ENCODE results near the gene LSAMP. TPM values are rescaled to one million over a fixed set of nuclear protein-coding genes. Genes with fewer than 3 reads are reported as not detected.

The LSAMP gene
- total and polyA plus RNA-seq, 2 of the 13 experiments (the other 11 are each of a cell fraction or from before 2014, with no cell fraction given): not detected

GRCh38 chr3:116339441-116340028 lies 105.8 kb downstream of the LSAMP start:
- POLR2A ChIA-PET: no interaction called here
- Histone ChIP-seq H4K20me1 (ENCODE audit: insufficient read depth, low read length) (no peaks in the 10 kb centered on the region), H3K79me2 (ENCODE audit: insufficient read depth, low read length) (no peaks in the 10 kb centered on the region), H3K27ac (ENCODE audit: extremely low read length, insufficient read depth, low read length) (no peak overlapping the region), H3K27me3 (ENCODE audit: control insufficient read depth in 1 of 2, insufficient read depth in 2 of 2, low read length in 2 of 2) (no peaks in the 10 kb centered on the region), H3K4me1 (ENCODE audit: insufficient read depth, low read length) (no peaks in the 10 kb centered on the region), H3K36me3 (replicated peaks in 1 of 2; ENCODE audit: control insufficient read depth in 1 of 2, insufficient read depth in 2 of 2, low read length in 2 of 2) (no peaks in the 10 kb centered on the region), H3K9ac (ENCODE audit: insufficient read depth, low read depth, low read length) (no peak overlapping the region), H3K9me3 (ENCODE audit: low read length) (no peaks in the 10 kb centered on the region), H3K4me3 (replicated peaks in 1 of 3; ENCODE audit: insufficient read depth in 1 of 3, low read depth in 2 of 3, low read length in 3 of 3) (no peak overlapping the region), H2AFZ (ENCODE audit: low read length) (no peak overlapping the region), H3K4me2 (ENCODE audit: low read depth, low read length) (no peak overlapping the region)
- intact Hi-C loops (cut with micrococcal nuclease; ENCODE audit: unreplicated experiment): no loop called here
- BruUV-seq (replicated peaks): no TSS peak
- in situ Hi-C loops (cut with HindIII; ENCODE audit: extremely low pct_ligation_motif_present, low pct_unique_long_range_greater_than_20kb): no loop called here
- FAIRE-seq (no peak), DNase-seq (ENCODE audit: low spot score) (no peak), ATAC-seq (no peak)
- CTCF ChIA-PET (ENCODE audit: low intra/inter-chr PET ratio, low total read pairs): no interaction called here
- TF ChIP-seq ZBTB21 (CRISPR knock-in tag; IDR thresholded peaks at IDR 0.05) (no peak), ZBTB1 (CRISPR knock-in tag; IDR thresholded peaks at IDR 0.05; ENCODE audit: borderline replicate concordance) (no peak), ZNF281 (CRISPR knock-in tag; IDR thresholded peaks at IDR 0.05; ENCODE audit: borderline replicate concordance) (no peak), ZNF546 (CRISPR knock-in tag; conservative IDR thresholded peaks at IDR 0.05) (no peak), NFIC (IDR thresholded peaks at IDR 0.05; ENCODE audit: low read length) (no peak), EZH2 (conservative IDR thresholded peaks at IDR 0.05; ENCODE audit: low read depth, low read length) (no peak), ZSCAN20 (CRISPR knock-in tag; IDR thresholded peaks at IDR 0.05; ENCODE audit: borderline replicate concordance) (no peak), NFE2L1 (CRISPR knock-in tag; IDR thresholded peaks at IDR 0.05; ENCODE audit: borderline replicate concordance) (no peak), PRPF4 (IDR thresholded peaks at IDR 0.05; ENCODE audit: low read depth, low read length, poor library complexity, severe bottlenecking) (no peak), ZFP41 (CRISPR knock-in tag; IDR thresholded peaks at IDR 0.05; ENCODE audit: borderline replicate concordance) (no peak)
- TF ChIP-seq, protein P1, sequence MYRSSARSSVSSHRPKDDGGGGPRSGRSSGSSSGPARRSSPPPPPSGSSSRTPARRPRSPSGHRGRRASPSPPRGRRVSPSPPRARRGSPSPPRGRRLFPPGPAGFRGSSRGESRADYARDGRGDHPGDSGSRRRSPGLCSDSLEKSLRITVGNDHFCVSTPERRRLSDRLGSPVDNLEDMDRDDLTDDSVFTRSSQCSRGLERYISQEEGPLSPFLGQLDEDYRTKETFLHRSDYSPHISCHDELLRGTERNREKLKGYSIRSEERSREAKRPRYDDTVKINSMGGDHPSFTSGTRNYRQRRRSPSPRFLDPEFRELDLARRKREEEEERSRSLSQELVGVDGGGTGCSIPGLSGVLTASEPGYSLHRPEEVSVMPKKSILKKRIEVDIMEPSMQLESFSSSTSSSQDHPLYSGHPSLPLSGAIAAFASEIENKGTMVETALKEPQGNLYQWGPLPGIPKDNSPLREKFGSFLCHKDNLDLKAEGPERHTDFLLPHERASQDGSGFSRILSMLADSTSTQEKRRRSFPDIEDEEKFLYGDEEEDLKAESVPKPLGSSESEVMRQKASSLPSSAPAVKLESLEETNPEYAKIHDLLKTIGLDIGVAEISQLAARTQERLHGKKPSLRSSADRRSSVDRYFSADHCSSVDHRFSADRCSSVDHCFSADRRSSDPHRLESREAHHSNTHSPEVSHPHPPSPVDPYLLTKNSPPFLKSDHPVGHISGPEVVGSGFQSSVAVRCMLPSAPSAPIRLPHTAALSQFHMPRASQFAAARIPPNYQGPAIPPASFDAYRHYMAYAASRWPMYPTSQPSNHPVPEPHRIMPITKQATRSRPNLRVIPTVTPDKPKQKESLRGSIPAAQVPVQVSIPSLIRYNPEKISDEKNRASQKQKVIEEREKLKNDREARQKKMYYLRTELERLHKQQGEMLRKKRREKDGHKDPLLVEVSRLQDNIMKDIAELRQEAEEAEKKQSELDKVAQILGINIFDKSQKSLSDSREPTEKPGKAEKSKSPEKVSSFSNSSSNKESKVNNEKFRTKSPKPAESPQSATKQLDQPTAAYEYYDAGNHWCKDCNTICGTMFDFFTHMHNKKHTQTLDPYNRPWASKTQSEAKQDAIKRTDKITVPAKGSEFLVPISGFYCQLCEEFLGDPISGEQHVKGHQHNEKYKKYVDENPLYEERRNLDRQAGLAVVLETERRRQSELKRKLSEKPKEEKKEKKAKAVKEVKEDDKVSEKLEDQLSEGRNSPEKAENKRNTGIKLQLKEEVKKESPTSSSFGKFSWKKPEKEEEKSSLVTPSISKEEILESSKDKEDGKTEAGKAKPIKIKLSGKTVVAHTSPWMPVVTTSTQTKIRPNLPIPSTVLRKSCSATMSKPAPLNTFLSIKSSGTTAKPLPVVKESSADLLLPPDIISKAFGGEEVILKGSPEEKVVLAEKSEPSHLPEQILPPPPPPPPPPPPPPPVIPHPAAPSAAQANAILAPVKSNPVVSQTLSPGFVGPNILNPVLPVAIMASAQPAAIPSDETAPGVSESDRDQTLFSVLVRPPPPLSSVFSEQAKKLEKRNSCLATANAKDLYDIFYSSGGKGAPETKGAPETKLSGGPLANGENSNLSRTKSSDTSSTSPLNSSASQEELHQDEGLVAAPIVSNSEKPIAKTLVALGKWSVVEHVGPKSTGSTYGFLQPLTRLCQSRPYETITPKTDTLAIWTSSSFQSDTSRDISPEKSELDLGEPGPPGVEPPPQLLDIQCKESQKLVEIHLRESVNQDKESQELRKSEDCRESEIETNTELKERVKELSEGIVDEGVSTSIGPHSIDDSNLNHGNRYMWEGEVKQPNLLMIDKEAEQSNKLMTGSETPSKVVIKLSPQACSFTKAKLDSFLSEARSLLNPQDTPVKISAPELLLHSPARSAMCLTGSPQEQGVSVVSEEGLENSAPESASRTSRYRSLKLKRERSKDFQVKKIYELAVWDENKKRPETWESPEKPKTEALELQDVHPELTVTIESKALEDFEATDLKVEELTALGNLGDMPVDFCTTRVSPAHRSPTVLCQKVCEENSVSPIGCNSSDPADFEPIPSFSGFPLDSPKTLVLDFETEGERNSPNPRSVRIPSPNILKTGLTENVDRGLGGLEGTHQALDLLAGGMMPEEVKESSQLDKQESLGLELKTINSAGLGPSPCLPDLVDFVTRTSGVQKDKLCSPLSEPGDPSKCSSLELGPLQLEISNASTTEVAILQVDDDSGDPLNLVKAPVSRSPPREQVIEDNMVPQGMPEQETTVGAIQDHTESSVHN (CRISPR knock-in tag; IDR thresholded peaks at IDR 0.05): no peak
- TF ChIP-seq, protein P2, sequence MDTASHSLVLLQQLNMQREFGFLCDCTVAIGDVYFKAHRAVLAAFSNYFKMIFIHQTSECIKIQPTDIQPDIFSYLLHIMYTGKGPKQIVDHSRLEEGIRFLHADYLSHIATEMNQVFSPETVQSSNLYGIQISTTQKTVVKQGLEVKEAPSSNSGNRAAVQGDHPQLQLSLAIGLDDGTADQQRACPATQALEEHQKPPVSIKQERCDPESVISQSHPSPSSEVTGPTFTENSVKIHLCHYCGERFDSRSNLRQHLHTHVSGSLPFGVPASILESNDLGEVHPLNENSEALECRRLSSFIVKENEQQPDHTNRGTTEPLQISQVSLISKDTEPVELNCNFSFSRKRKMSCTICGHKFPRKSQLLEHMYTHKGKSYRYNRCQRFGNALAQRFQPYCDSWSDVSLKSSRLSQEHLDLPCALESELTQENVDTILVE (CRISPR knock-in tag; IDR thresholded peaks at IDR 0.05): no peak
- 0% methylated on average over 4 of the region's 4 CpGs for WGBS (ENCODE audit: low lambda C conversion rate)

All from HepG2 (cell line).